GM21723 (cell line): ENCODE results near the gene SPON2.

Experiments used
- ATAC-seq: cut with Tn5 transposase; IDR thresholded peaks from one replicate; pipeline ENCODE4 v1.9.1; 2021; ENCODE audit warnings: mild to moderate bottlenecking, moderate library complexity; ENCODE audit not compliant: unreplicated experiment

Gene SPON2

GRCh38 chr4:1172228-1172851 lies at the start of gene SPON2:
TSS of gene SPON2 (minus strand) at chr4:1172583.
- no peak for ATAC-seq

DNA sequence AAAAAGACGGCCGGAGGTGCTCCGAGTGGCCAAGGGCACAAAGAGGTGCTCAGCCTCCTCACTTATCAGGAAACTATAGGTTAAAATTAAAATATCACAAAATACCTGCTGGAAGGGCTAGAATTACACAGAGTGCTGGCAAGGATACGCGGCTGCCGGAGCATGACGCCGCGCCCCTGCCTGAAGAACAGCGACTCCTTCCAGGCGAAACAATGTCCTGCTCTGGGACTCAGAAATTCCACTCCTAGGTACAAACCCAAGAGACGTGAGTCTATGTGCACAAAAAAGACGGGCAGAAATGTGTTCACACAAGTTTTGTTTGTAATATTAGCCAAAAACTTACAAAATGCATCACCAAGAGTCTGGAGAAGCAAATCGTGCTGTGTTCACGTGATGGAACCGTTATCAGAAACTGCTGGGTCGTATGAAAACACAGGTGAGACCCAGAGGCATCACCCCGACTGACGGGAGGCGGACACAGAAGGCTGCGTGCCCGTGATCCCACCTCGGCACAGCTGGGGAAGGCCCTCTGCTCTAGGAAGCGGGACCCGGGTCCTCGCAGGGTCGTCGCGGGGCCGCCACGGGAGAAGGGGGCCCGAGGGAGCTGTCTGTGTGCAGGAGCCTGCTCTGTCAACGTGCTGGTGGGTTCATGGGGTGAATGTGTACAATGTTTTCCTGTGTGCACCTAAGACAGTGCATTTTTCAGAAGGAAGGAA lies 48.9 kb upstream of the SPON2 start:
- ATAC-seq, result no peak

GRCh38 chr4:1220566-1220965 lies 48.2 kb upstream of the SPON2 start:
- no peak for ATAC-seq

- no peak for ATAC-seq
Observed at GRCh38 chr4:1219566-1219950, 47.2 kb upstream of the SPON2 start.

GRCh38 chr4:1218634-1219565 lies 46.5 kb upstream of the SPON2 start:
- peak; percentile 66 for ATAC-seq

DNA sequence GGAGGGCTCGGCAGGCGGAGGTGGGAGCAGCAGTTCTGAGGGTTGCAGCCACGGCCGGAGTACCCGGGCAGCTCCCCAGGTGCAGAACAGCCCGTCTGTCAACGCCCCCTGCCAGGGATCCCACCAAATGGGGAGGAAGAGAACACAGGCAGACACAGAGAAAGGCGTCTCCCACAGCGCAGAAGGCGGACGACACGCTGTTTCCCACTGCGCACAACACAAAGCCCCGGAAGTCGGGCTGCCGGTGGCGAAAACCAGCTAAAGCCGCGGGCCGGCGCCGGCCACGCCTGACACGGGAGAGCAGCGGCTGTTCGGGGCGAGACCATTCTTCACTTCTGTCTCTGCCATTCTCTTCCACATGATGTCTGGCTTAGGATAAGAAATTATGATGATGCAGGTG lies 45.0 kb upstream of the SPON2 start:
- no peak for ATAC-seq

- no peak for ATAC-seq
Observed at GRCh38 chr4:1216869-1217294, 44.5 kb upstream of the SPON2 start.

GRCh38 chr4:1216076-1216614 lies 43.8 kb upstream of the SPON2 start:
- no peak for ATAC-seq

DNA sequence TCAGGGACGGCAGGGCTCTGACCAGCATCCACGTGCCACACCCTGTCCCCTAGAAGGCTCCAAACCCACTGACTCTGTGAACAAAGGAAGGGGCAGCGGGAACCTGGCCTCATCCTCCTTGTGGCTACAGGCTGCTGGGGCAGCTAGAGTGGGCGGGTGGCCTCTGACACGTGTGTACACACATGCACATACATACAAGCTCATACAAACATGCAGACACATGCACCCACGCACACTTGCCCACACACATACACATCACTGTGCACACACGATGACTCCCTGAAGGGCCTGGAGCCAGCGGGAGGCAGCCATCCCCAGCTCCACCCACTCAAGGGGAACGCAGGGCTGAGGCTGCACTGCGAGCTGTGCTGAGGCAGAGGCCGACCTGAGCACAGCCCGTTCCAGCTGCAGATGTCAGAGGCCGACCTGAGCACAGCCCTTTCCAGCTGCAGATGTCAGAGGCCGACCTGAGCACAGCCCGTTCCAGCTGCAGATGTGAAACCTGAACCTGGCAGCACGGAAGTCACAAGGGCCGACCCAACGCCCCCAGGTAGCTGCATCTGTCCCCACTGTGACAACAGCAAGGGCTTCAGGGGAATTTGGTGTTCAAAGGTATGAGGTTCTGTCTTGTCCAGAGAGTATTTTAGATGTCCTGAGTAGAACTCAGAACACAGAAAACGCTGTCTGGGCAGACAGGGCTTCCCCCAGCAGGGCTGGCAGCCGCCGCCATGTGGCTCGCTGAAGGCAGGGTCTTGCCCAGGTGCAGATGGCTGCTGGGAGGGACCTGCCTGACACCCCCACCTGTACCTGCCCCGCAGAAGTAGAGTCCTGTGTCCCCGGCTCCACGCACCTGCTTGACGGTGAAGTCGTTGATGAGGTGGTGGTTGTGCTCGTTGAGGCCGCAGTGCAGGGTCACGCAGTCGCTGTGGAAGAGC lies 43.0 kb upstream of the SPON2 start:
- peak; percentile 61 for ATAC-seq

DNA sequence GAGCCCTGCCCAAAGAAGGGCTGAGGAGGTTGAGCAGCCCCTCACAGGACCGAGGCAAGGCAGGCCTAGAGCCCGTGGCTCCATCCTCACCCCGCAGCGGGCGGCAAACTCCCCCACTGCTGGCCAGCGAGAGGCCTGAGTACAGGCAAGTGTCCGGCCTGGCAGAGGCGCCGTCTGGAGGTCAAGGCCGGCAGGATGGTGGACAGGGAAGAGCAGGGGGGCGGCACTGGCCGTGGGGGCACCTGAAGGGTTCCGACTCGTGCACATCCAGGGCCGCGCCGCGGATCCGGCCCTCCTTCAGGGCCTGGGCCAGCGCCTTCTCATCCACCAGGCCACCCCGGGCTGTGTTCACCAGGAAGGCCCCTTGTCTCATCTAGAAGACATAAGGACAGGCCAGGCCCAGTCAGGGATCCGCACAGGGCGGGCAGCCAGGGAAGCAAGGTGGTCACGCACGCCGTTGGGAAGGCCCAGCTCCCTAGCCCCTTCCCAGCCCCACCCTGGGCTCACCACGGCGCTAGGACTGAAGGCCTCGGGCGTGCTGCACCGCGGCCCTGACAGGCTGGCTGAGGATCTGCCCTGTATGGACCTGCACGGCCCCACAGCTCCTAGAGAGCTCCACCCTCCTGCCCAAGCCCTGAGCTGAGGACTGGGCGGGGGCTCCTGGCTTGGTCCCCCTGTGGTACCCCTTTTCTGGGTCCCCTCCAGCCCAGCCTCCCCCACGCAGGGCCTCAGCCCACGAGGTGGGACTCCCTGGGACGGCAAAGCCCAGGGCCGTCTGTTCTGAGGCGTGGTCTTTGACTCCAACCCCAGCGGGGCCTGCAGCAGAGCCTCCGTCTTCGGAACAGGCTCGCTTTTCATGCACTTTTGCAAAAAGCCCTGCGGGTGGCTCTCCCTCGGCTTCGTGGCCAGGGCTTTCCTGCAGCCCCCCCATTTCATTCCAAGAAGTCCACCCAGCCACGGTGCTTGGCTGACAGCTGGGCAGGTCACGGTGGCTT lies 42.0 kb upstream of the SPON2 start:
- no peak for ATAC-seq

GRCh38 chr4:1213336-1213995 lies 41.1 kb upstream of the SPON2 start:
- no peak for ATAC-seq

- no peak for ATAC-seq
Observed at GRCh38 chr4:1212546-1213335, 40.4 kb upstream of the SPON2 start.

- no peak for ATAC-seq
Observed at GRCh38 chr4:1211891-1212545, 39.6 kb upstream of the SPON2 start.

- ATAC-seq, result no peak
Observed at GRCh38 chr4:1211371-1211770, 39.0 kb upstream of the SPON2 start.

DNA sequence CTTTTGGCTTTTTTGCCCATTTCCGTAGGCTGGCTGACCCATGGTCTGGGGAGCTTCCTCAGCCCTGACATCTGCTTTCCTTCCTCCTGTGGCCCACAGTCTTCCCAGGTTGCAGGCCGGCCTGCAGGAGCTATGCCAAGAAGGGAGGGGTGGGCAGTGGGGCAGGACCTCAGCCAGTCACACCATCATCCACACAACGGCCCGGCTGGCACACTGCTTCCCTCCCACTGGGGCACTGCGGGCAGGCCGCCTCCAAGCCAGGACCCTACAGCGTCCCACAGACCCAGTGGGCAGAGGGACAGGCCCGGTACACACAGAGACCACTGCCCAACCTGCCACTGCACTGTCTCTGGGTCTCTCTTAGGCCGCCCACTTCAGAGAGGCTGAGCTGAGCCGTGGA lies 38.6 kb upstream of the SPON2 start:
- no peak for ATAC-seq

- ATAC-seq, result no peak
Observed at GRCh38 chr4:1210241-1210841, 38.0 kb upstream of the SPON2 start.

DNA sequence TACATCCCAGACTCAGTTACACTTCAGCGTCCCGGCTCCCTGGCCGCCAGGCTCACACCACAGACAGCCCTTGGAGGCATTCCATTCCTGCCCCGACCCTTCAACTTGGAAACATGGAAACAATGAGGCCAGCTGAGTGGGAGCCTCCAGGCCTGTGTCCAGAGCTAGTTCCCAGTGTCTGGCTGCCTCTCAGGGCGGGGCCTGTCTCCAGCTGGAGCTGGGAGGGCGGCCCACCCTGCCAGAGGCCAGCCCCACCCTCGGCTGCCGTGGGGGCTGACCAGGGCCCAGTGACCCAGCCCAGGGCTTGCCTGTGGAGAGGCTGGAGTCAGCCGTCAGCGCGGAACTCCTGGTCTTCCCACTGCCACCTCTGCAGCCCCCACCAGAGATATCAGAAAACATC lies 37.4 kb upstream of the SPON2 start:
- no peak for ATAC-seq
